Right atrium auricular region (tissue), 2 donors: ENCODE results near the gene APP. TPM values are rescaled to one million over a fixed set of nuclear protein-coding genes. Genes with fewer than 3 reads are reported as not detected.

Source experiments
- DNase-seq: peaks from one replicate; pipeline ENCODE4 v3.0.0-alpha.2; 2019; ENCODE audit warnings: low spot score
- H3K27ac ChIP-seq, 2 donors: fragments of 200-600 bp; sonication (generic); 1 replicate in 1 of 2; 2 replicates in 1 of 2; pipeline ENCODE4 v1.5.1; 2016 to 2019
- H3K27me3 ChIP-seq, 2 donors: fragments of 200-600 bp; sonication (generic); one replicate each; pipeline versions ENCODE4 v1.5.1 to v1.6.0; 2017 to 2019
- H3K36me3 ChIP-seq: fragments of 200-600 bp; sonication (generic); one replicate; pipeline ENCODE4 v1.5.1; 2016
- H3K4me1 ChIP-seq, 2 donors: fragments of 200-600 bp; sonication (generic); one replicate each; pipeline versions ENCODE4 v1.5.1 to v1.6.0; 2017 to 2019
- H3K4me3 ChIP-seq, 2 donors: fragments of 200-600 bp; sonication (generic); 1 replicate in 1 of 2; 2 replicates in 1 of 2; pipeline ENCODE4 v1.5.1; 2017 to 2019; ENCODE audit warnings: mild to moderate bottlenecking in 1 of 2, moderate library complexity in 1 of 2
- H3K9me3 ChIP-seq, 2 donors: fragments of 200-600 bp; sonication (generic); one replicate each; pipeline ENCODE4 v1.5.1; 2019
- total RNA-seq, 2 donors: library from RNA; depleted of rRNA; stranded (reverse); fragments of >200 nt; gene quantifications; one replicate each; pipeline ENCODE4 v1.1.0, GENCODE V29; 2016
- TF ChIP-seq, protein P1 (sequence below), 2 donors: fragments of 200-600 bp; sonication (generic); IDR thresholded peaks; one replicate each; pipeline ENCODE4 v1.5.1; 2019; ENCODE audit warnings: antibody characterized with exemption in 2 of 2

Gene APP
- total RNA-seq, 2 donors from 2014 or later, result 326 to 389 TPM

DNA sequence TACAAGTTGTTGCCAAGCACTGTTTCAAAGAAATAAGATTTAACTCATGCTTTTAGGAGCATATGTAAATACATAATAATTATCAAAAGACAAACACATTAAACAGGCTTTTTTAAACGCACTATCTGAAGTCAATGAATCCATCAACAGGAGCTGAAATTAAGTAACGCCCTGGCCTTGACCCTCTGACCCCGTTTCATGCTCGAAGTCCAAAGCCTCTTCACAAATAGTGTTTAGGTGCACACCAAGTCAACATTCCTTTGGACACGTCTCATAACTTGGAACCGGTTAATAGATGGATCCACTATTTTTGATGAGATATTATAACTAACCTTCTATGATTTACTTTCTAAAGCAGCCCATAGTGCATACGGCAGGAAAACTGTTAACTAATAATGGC lies 226.5 kb downstream of the APP start:
- Histone ChIP-seq H3K36me3 (no peaks in the 10 kb centered on the region), H3K4me1 (peaks cover 0 to 18% of the 10 kb centered on the region in 2 donors), H3K27me3 (no peaks in the 10 kb centered on the region), H3K4me3 (no peak overlapping the region), H3K27ac (no peak overlapping the region), H3K9me3 (no peaks in the 10 kb centered on the region)
- TF ChIP-seq, protein P1, sequence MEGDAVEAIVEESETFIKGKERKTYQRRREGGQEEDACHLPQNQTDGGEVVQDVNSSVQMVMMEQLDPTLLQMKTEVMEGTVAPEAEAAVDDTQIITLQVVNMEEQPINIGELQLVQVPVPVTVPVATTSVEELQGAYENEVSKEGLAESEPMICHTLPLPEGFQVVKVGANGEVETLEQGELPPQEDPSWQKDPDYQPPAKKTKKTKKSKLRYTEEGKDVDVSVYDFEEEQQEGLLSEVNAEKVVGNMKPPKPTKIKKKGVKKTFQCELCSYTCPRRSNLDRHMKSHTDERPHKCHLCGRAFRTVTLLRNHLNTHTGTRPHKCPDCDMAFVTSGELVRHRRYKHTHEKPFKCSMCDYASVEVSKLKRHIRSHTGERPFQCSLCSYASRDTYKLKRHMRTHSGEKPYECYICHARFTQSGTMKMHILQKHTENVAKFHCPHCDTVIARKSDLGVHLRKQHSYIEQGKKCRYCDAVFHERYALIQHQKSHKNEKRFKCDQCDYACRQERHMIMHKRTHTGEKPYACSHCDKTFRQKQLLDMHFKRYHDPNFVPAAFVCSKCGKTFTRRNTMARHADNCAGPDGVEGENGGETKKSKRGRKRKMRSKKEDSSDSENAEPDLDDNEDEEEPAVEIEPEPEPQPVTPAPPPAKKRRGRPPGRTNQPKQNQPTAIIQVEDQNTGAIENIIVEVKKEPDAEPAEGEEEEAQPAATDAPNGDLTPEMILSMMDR (IDR thresholded peaks at IDR 0.05), result no peak
- no peak for DNase-seq

DNA sequence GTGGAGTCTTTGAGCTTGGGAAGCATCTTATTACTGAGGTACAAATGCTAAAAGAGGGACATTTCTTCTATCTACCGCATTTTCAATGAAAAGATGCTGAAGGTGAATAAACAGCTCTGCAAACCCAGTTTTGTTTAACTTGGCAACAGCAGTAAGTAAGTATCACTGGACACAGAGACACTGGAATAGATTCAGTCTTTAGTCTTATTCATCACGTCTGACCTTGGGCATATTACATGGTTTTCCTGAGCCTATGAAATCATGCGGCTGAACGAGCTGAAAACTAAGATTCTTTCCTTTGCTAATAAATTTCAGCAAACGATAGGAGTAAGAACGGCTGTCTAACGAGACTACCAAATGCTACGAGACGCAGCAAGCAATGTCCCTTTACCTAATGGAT lies 228.4 kb downstream of the APP start:
- TF ChIP-seq, protein P1 (IDR thresholded peaks at IDR 0.05), result no peak
- Histone ChIP-seq H3K36me3 (no peaks in the 10 kb centered on the region), H3K27me3 (no peaks in the 10 kb centered on the region), H3K9me3 (no peaks in the 10 kb centered on the region), H3K4me1 (peaks cover 0 to 27% of the 10 kb centered on the region in 2 donors), H3K4me3 (no peak overlapping the region), H3K27ac (no peak overlapping the region)
- DNase-seq, result no peak

DNA sequence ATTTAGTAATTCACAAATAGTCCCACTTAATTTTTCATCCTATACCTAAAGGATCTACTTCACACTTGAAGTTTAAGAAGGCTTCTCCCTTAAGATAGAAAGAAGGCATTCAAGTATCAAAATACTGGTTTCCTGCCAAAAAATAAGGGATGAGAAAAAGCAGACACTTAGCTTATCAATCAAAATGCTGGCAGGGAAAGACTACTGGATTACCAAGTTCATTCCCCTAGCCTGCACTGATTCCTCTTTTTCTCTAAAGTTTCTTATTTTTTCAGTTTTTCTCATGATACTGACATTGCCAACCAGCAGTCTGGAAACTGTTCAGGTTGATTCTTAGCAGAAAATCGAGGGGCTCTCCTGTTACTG lies 231.2 kb downstream of the APP start:
- H3K4me3 ChIP-seq, result no peak overlapping the region
- no peak overlapping the region for H3K27ac ChIP-seq

GRCh38 chr21:25938658-25939395 lies 231.7 kb downstream of the APP start:
- H3K27me3 ChIP-seq, result no peaks in the 10 kb centered on the region
- peak overlapping the region in 1 of 2 donors; percentile 6 for H3K27ac ChIP-seq
- no peaks in the 10 kb centered on the region for H3K9me3 ChIP-seq
- TF ChIP-seq, protein P1 (IDR thresholded peaks at IDR 0.05), result no peak
- peaks cover 0 to 44% of the 10 kb centered on the region in 2 donors for H3K4me1 ChIP-seq
- no peak for DNase-seq
- H3K36me3 ChIP-seq, result no peaks in the 10 kb centered on the region
- no peak overlapping the region for H3K4me3 ChIP-seq

More for the DNA sequence above, 231.2 kb downstream of the APP start:
- DNase-seq, result no peak
- H3K36me3 ChIP-seq, result no peaks in the 10 kb centered on the region
- H3K9me3 ChIP-seq, result no peaks in the 10 kb centered on the region
- TF ChIP-seq, protein P1 (IDR thresholded peaks at IDR 0.05), result no peak
- peaks cover 0 to 39% of the 10 kb centered on the region in 2 donors for H3K4me1 ChIP-seq
- H3K27me3 ChIP-seq, result no peaks in the 10 kb centered on the region

- Histone ChIP-seq H3K9me3 (no peaks in the 10 kb centered on the region), H3K27ac (peak overlapping the region in 1 of 2 donors; percentile 71), H3K36me3 (no peaks in the 10 kb centered on the region), H3K4me3 (no peak overlapping the region), H3K27me3 (no peaks in the 10 kb centered on the region), H3K4me1 (peaks cover 0 to 39% of the 10 kb centered on the region in 2 donors)
- TF ChIP-seq, protein P1 (IDR thresholded peaks at IDR 0.05), result no peak
- DNase-seq, result no peak
These were observed 233.8 kb downstream of the APP start for GRCh38 chr21:25936776-25937175.
